ENCODE results near the gene SS18.
A peak's percentile ranks its signal among the peaks of the same experiment; 100 is the strongest.

The SS18 gene

DNA sequence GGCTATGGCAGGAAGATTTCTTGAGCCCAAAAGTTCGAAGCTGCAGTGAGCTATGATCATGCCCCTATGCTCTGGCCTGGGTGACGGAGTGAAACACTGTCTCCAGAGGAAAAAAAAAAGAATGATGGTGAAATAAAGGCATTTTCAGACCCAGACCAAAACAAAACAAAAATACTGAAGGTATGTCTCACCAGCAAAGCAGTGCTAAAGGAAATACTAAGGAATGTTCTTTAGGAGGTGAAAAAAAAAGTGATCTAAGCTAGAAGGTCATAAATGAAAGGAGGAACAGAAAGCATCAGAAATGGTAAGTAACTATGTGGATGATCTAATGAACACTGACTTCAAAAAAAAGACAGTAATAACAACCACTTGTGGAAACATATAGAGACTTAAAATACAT is 18.7 kb downstream of the SS18 start:
- no peak for DNase-seq (ENCODE audit: low spot score)

GRCh38 chr18:26071020-26071419 is 19.4 kb downstream of the SS18 start:
- no peak for DNase-seq (ENCODE audit: low spot score)

- no peak for DNase-seq (ENCODE audit: low spot score)
These were observed 31.1 kb downstream of the SS18 start for GRCh38 chr18:26059357-26059756.

DNA sequence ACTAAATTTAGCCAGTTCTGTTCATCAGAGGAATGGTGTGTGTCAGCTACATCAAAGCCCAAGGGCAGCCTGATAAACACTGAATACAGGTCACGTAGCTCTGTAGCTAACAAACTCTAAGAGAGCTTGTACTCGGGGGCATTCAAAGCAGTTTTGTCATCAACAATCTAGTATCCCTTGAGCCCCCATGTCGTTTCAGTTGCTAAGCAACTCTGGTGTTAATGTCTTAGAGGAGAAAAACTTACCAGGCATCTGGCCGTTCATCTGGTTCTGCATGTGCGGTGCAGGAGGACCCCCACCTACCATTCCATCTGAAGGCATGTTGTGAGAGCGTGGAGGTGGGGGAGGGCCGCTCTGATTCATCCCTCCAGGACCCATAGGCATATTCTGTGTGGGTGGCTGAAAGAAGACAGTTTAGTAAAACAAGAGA is 33.1 kb downstream of the SS18 start:
- no peak for DNase-seq (ENCODE audit: low spot score)

DNA sequence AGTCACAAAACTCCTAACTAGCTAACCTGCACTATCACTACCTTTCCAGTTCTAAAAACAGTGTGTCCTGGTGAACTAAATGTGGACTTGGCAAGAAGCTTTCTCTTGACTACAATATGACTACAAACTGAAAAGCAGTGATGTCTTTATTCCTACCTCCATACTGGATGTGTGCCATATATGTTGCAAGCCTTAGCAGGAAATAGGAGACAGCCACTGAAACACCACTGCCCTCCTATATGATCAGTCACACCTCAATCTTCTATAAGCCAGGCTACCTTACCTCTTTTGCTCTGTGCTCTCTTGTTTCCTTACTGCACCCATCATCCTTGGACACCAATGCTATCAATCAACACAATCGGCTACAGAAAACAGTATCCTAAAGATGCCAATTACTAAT is 34.1 kb downstream of the SS18 start:
- DNase-seq (ENCODE audit: low spot score), result no peak

- DNase-seq (ENCODE audit: low spot score), result peak; percentile 9
These were observed 37.9 kb downstream of the SS18 start for GRCh38 chr18:26052505-26052904.

DNA sequence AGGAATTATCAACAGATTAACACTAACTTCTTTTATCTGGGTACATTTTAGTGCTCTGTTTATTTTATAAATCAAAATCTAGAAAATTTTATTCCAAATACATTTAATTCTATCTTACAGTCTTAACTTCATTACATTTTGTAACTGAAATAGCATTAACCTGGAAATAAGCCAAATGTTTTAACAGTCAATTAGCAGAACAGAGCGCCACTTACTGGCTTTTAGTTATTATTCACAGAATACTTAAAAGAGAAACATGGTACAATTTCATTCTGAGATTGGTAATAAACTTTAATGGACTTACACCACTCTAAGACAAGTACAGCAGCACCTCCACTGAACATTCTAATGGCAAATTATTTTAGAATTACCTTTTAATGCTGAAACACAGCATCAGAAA is 38.6 kb downstream of the SS18 start:
- no peak for DNase-seq (ENCODE audit: low spot score)

- no peak for DNase-seq (ENCODE audit: low spot score)
These were observed 43.9 kb downstream of the SS18 start for GRCh38 chr18:26046419-26047077.

- DNase-seq (ENCODE audit: low spot score), result no peak
These were observed 45.6 kb downstream of the SS18 start for GRCh38 chr18:26044807-26045206.

DNA sequence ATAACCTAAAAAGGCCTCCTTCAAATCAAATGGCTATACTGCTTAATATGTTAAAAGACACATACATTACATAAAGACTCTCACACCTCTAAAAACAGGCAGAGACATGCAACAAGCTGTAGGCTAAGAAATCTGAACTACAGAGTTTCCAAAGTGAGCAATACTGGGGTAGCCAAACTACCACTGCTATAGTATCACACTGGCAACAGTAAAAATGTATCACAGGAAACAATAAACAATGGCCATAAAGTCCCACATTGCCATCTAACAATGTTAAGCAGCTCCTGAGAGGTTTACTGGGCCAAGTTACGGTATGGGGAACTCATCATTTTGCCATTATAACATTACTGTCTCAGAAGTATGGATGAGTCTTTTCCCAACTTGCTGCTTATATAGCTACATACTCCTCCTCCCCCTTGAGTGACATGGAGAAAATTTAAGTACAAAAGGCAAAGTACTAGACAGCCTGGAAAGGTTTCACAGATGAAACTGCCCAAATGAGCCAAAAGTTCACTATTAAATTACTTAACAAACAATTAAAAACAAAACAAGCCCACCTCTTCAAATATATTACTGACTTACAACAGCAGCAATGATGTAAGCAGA is 50.3 kb downstream of the SS18 start:
- no peak for DNase-seq (ENCODE audit: low spot score)

DNA sequence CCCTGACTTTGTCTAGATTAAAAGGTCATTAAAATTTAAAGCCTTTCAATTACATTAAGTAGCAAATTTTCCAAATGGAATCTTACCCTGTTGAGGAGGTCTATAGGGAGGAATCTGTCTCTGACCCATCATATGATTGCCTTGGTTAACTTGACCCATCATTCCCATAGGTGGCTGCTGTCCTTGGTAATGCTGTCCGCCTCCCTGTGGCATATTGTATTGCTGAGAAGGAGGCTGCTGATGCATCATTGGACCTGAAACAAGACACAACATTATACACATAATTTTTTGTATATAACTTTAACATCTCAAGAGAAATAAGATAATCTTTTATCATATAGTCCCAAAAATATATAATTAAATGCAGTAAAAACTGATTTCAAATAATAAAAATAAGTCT is 51.2 kb downstream of the SS18 start:
- DNase-seq (ENCODE audit: low spot score), result no peak

- DNase-seq (ENCODE audit: low spot score), result no peak
These were observed 53.8 kb downstream of the SS18 start for GRCh38 chr18:26036635-26037034.

GRCh38 chr18:26034850-26035497 is 55.4 kb downstream of the SS18 start:
- no peak for DNase-seq (ENCODE audit: low spot score)

GRCh38 chr18:26022585-26022984 is 67.8 kb downstream of the SS18 start:
- no peak for DNase-seq (ENCODE audit: low spot score)

- DNase-seq (ENCODE audit: low spot score), result no peak
These were observed 69.2 kb downstream of the SS18 start for GRCh38 chr18:26021061-26021754.

DNA sequence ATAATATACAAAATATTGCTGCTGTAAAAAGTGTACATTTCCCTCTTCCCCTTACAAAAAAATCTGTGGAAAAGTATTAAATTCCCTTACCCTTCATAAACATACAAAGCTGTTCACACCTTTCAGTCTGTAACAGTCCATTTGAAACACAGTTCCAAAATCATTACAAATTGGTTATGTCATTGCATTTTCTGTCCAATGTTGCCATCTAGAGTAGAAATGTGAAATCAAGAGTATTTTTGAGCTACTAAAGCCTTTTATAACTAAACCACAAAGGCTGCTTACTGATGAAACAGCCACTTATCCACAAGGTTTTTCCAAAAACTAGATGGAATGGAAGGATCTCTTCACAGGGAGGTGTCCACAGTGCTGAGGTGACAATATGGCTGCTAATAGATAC is 72.5 kb downstream of the SS18 start:
- no peak for DNase-seq (ENCODE audit: low spot score)

GRCh38 chr18:26014462-26014861 is 76.0 kb downstream of the SS18 start:
- no peak for DNase-seq (ENCODE audit: low spot score)

DNA sequence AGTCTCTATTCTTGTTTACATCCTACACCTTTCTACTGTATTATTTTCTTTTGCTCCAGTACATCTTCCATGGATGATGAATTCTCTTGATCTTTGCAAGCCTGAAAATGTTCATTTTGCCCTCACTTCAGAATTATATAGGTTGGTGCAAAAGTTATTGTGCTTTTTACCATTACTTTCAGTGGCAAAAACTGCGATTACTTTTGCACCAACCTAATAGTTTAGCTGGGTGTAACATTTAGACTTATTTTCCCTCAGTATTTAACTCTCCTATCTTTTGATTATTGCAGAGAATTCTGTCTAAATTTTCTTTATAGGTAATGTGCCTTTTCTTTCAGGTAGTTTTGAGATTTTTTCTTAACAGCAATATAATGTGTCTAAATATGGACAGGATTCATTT is 81.8 kb downstream of the SS18 start:
- no peak for DNase-seq (ENCODE audit: low spot score)

GRCh38 chr18:26008096-26008495 is 82.3 kb downstream of the SS18 start:
- DNase-seq (ENCODE audit: low spot score), result no peak

- DNase-seq (ENCODE audit: low spot score), result no peak
These were observed 84.5 kb downstream of the SS18 start for GRCh38 chr18:26005950-26006349.

- DNase-seq (ENCODE audit: low spot score), result no peak
These were observed 85.6 kb downstream of the SS18 start for GRCh38 chr18:26004832-26005231.

DNA sequence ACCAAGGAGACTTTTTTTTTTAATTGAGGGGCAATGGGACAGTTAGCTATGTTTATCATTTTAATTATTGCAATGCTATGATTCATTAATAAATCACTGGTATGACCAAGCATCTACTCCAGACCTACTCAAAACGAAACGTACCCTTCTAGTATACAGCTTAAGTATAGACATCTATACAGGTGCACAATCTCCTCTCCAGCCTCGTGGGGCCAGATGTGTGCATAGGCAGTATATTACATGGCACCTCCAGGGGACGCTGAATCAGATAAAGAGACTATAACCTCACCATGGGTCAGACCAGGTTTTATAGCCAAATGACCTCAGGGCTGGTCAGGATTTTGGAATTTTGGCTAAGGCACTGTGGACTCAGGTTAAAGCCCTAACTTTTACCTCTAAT is 86.6 kb downstream of the SS18 start:
- DNase-seq (ENCODE audit: low spot score), result no peak

DNA sequence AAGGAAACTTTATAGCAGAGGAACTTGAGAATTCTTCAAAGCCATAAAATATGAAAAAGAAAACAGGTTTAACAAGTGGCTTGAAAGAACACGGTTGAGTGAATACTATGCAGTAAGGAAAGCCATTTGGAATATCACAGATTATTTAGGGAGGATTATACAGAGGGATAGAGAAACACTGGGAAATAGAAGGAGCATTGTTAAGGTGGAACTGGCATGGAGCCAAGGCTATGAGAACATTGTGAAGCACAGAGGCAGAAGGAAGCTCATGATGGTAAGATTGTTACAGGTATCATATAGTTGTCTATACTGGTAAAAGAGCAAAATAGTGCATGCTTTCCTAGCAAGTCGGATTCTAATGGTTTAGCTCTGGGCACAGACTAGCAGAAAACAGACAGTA is 87.1 kb downstream of the SS18 start:
- DNase-seq (ENCODE audit: low spot score), result no peak

Data from AG08396 (cell line).